ENCODE results near the gene PROM1.

DNA sequence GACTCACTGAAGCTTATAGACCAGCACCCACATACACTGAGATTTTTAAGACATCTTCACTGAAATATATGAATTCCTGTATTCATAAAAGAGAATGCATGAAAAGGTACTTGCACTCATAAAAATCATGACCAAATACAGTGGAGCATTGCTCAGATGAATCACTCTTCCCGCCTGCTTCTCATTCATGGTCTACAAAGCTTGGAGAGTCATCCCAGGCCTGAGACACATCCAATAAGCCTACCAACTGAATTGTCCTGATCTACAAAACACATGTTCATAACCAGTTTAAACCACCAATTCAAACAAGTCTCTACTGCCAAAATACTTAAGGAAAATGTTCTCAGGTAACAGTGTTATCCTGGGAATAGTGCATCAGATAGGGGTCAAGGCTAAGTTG is 38.1 kb downstream of the PROM1 start:
- TF ChIP-seq POLR2A (IDR thresholded peaks at IDR 0.05) = no peak
- TF ChIP-seq, protein P1, sequence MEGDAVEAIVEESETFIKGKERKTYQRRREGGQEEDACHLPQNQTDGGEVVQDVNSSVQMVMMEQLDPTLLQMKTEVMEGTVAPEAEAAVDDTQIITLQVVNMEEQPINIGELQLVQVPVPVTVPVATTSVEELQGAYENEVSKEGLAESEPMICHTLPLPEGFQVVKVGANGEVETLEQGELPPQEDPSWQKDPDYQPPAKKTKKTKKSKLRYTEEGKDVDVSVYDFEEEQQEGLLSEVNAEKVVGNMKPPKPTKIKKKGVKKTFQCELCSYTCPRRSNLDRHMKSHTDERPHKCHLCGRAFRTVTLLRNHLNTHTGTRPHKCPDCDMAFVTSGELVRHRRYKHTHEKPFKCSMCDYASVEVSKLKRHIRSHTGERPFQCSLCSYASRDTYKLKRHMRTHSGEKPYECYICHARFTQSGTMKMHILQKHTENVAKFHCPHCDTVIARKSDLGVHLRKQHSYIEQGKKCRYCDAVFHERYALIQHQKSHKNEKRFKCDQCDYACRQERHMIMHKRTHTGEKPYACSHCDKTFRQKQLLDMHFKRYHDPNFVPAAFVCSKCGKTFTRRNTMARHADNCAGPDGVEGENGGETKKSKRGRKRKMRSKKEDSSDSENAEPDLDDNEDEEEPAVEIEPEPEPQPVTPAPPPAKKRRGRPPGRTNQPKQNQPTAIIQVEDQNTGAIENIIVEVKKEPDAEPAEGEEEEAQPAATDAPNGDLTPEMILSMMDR (IDR thresholded peaks at IDR 0.05) = no peak
